SIG-M5 (cell line): ENCODE results near the gene HOXB7.

ENCODE experiments used
- DNase-seq: peaks from one replicate; lab custom pipeline; 2025; lab: John Stamatoyannopoulos, UW

The HOXB7 gene

GRCh38 chr17:48579471-48579759 lies 31.4 kb downstream of the HOXB7 start:
- no peak for DNase-seq

- DNase-seq, result no peak
Observed at GRCh38 chr17:48578616-48579470, 32.0 kb downstream of the HOXB7 start.

- DNase-seq, result no peak
Observed at GRCh38 chr17:48577946-48578615, 32.7 kb downstream of the HOXB7 start, which contains the start of gene HOXB4. HOXB4 (minus strand) TSS chr17:48578350; CDS start chr17:48578319, 31 bp downstream.

GRCh38 chr17:48577330-48577945 lies 33.4 kb downstream of the HOXB7 start:
- no peak for DNase-seq

GRCh38 chr17:48576479-48577309 lies 34.1 kb downstream of the HOXB7 start:
- no peak for DNase-seq

GRCh38 chr17:48575673-48576478 lies 34.9 kb downstream of the HOXB7 start:
- DNase-seq, result no peak

GRCh38 chr17:48575066-48575582 lies 35.7 kb downstream of the HOXB7 start:
- no peak for DNase-seq

GRCh38 chr17:48574505-48575065 lies 36.2 kb downstream of the HOXB7 start:
- no peak for DNase-seq

- DNase-seq, result no peak
Observed at GRCh38 chr17:48571826-48572417, 38.9 kb downstream of the HOXB7 start.

GRCh38 chr17:48571024-48571818 lies 39.6 kb downstream of the HOXB7 start:
- DNase-seq, result no peak

GRCh38 chr17:48570325-48571023 lies 40.3 kb downstream of the HOXB7 start:
- no peak for DNase-seq

GRCh38 chr17:48569674-48570324 lies 41.0 kb downstream of the HOXB7 start:
- no peak for DNase-seq

- DNase-seq, result no peak
Observed at GRCh38 chr17:48569240-48569582, 41.6 kb downstream of the HOXB7 start.

GRCh38 chr17:48568499-48569239 lies 42.1 kb downstream of the HOXB7 start:
- no peak for DNase-seq

- DNase-seq, result no peak
Observed at GRCh38 chr17:48567646-48568354, 43.0 kb downstream of the HOXB7 start.

- DNase-seq, result no peak
Observed at GRCh38 chr17:48567209-48567608, 43.6 kb downstream of the HOXB7 start.

- no peak for DNase-seq
Observed at GRCh38 chr17:48566717-48567116, 44.1 kb downstream of the HOXB7 start.
